ENCODE data around the gene METTL9. TPM values are rescaled to one million over a fixed set of nuclear protein-coding genes. Genes with fewer than 3 reads are reported as not detected.

Gene METTL9
- polyA plus RNA-seq, 1 experiment: 46.3 TPM

DNA sequence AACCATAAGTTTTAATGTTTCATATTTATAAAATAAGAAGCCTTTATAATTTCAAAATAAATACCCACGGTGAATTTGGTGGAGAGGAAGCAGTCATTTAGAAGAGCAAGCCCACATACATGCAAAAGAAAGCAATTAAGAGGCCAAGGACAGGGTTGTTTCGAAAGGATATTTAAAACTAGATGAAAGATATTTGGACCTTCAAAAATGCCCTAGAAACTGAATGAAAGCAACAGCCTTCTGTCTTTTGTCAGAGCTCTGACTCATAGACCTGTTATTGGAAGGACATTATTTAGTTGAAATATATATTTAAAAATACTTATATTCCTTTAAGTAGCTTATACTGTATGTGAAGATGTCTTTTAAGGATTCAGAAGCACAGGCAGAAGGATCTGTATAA lies 8.6 kb upstream of the METTL9 start:
- ChIA-PET POLR2A (no interaction called here), CTCF (interaction anchor here (0.7 to 1.7 kb wide), 5 partner anchors 48 to 402 kb away, joined by 3 to 7 read pairs (median 5); no protein-coding TSS in a partner anchor)
- H3K4me3 ChIP-seq (ENCODE audit: low read depth, low read length): no peak overlapping the region
- no peaks in the 10 kb centered on the region for H3K27me3 ChIP-seq (ENCODE audit: control insufficient read depth, insufficient read depth, low read length)
- no peaks in the 10 kb centered on the region for H3K36me3 ChIP-seq (ENCODE audit: control insufficient read depth, insufficient read depth, low read length)
- DNase-seq (ENCODE audit: low read depth): no peak
- TF ChIP-seq, protein P1, sequence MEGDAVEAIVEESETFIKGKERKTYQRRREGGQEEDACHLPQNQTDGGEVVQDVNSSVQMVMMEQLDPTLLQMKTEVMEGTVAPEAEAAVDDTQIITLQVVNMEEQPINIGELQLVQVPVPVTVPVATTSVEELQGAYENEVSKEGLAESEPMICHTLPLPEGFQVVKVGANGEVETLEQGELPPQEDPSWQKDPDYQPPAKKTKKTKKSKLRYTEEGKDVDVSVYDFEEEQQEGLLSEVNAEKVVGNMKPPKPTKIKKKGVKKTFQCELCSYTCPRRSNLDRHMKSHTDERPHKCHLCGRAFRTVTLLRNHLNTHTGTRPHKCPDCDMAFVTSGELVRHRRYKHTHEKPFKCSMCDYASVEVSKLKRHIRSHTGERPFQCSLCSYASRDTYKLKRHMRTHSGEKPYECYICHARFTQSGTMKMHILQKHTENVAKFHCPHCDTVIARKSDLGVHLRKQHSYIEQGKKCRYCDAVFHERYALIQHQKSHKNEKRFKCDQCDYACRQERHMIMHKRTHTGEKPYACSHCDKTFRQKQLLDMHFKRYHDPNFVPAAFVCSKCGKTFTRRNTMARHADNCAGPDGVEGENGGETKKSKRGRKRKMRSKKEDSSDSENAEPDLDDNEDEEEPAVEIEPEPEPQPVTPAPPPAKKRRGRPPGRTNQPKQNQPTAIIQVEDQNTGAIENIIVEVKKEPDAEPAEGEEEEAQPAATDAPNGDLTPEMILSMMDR (IDR thresholded peaks at IDR 0.05; ENCODE audit: insufficient read depth, low read depth, low read length): no peak

DNA sequence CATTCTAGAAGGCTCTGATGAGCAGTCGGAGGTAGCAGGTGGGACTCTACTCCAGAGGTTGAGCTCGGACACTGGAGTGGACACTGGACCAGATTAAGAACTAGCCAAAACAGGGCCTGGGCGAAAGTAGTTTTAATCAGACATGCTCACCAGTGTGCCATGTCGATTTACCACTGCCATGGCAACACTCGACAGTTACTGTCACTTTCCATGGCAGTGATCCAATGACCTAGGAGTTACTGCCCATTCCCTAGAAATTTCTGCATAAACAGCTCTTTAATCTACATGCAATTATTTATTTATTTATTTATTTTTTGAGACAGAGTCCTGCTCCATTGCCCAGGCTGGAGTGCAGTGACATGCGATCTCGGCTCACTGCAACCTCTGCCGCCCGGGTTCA lies 7.2 kb upstream of the METTL9 start:
- POLR2A ChIA-PET: no interaction called here
- DNase-seq (ENCODE audit: low read depth): no peak
- Histone ChIP-seq H3K27me3 (ENCODE audit: control insufficient read depth, insufficient read depth, low read length) (no peaks in the 10 kb centered on the region), H3K4me3 (ENCODE audit: low read depth, low read length) (no peak overlapping the region), H3K36me3 (ENCODE audit: control insufficient read depth, insufficient read depth, low read length) (no peaks in the 10 kb centered on the region)
- CTCF ChIA-PET: interaction anchor here (0.9 kb wide), 1 partner anchor 9 kb away, joined by 4 read pairs; no protein-coding TSS in a partner anchor
- TF ChIP-seq, protein P1 (IDR thresholded peaks at IDR 0.05; ENCODE audit: insufficient read depth, low read depth, low read length): no peak

DNA sequence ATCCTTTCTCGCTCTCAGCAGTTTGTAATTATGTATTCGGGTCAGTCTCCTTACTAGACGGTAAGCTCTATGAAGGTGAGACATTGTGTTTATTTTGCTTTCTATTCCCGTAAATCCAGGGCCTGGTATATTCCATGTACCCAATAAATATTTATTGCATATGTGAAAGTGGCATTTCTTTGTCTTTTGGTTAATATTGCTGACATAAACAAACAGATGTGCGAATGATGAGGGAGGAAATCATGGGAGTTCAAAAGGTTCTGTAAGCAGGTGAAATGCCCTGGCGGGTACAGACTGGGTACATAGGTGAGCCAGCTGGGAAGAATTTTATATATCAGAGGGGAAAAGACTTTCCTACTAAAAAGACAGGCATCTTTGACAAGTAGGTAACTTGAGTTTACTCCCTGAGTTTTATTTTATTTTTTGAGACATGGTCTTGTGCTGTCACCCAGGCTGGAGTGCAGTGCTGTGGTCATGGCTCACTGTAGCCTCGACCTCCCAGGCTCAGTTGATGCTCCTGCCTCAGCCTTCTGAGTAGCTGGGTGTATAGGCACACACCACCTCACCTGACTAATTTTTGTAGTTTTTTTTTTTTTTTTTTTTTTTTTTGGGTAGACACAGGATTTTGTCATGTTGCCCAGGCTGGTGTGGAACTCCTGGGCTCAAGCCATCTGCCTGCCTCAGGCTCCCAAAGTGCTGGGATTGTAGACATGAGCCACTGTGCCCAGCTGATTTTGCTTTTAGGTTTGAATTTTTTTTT lies 5.7 kb upstream of the METTL9 start:
- DNase-seq (ENCODE audit: low read depth): no peak
- H3K36me3 ChIP-seq (ENCODE audit: control insufficient read depth, insufficient read depth, low read length): no peaks in the 10 kb centered on the region
- H3K27me3 ChIP-seq (ENCODE audit: control insufficient read depth, insufficient read depth, low read length): no peaks in the 10 kb centered on the region
- ChIA-PET CTCF (interaction anchor here (0.9 to 2.5 kb wide), 4 partner anchors 9 to 64 kb away, joined by 4 to 11 read pairs (median 6); no protein-coding TSS in a partner anchor), POLR2A (no interaction called here)
- TF ChIP-seq, protein P1 (IDR thresholded peaks at IDR 0.05; ENCODE audit: insufficient read depth, low read depth, low read length): no peak
- no peak overlapping the region for H3K4me3 ChIP-seq (ENCODE audit: low read depth, low read length)

DNA sequence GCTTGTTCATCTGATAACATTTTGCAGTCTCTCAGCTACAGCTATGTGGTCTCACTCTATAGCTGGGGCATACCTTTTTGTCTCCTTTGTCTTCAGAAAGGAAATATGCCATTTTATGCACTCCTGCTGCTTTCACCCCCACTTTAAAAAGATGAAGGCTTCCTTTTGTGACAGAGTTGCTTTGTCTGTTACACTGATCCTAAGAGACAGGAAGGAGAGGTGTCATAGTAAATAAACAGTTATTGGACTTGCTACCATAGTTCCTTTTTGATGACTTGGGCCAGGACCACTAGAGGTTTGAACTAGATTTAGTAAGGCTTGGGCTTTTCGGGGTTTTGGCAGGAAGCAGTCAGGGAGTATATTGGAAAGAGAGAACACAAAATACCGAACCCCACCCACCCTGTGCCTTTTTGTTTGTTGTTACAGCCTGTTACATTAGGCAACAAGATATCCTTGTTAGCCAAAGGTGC lies 1.8 kb upstream of the METTL9 start:
- Histone ChIP-seq H3K4me3 (ENCODE audit: low read depth, low read length) (no peak overlapping the region), H3K36me3 (ENCODE audit: control insufficient read depth, insufficient read depth, low read length) (no peaks in the 10 kb centered on the region), H3K27me3 (ENCODE audit: control insufficient read depth, insufficient read depth, low read length) (no peaks in the 10 kb centered on the region)
- DNase-seq (ENCODE audit: low read depth): no peak
- TF ChIP-seq, protein P1 (IDR thresholded peaks at IDR 0.05; ENCODE audit: insufficient read depth, low read depth, low read length): no peak
- CTCF ChIA-PET: interaction anchor here (2.0 to 2.1 kb wide), 2 partner anchors 13 to 43 kb away, joined by 6 to 9 read pairs; no protein-coding TSS in a partner anchor
- POLR2A ChIA-PET: no interaction called here

GRCh38 chr16:21598206-21598605 lies 1.2 kb upstream of the METTL9 start:
- CTCF ChIA-PET: interaction anchor here (2.0 kb wide), 1 partner anchor 14 kb away, joined by 9 read pairs; no protein-coding TSS in a partner anchor
- H3K27me3 ChIP-seq (ENCODE audit: control insufficient read depth, insufficient read depth, low read length): no peaks in the 10 kb centered on the region
- DNase-seq (ENCODE audit: low read depth): no peak
- no peak overlapping the region for H3K4me3 ChIP-seq (ENCODE audit: low read depth, low read length)
- TF ChIP-seq, protein P1 (IDR thresholded peaks at IDR 0.05; ENCODE audit: insufficient read depth, low read depth, low read length): no peak
- POLR2A ChIA-PET: interaction anchor here (0.7 kb wide), 1 partner anchor 14 kb away, joined by 6 read pairs; no protein-coding TSS in a partner anchor
- no peaks in the 10 kb centered on the region for H3K36me3 ChIP-seq (ENCODE audit: control insufficient read depth, insufficient read depth, low read length)
